GM19240 (cell line): ENCODE data around the gene LPP.

Experiments
- DNase-seq: peaks from one replicate; pipeline ENCODE4 v3.0.0; 2011; ENCODE audit warnings: low spot score; ENCODE audit not compliant: insufficient read length

The LPP gene

GRCh38 chr3:188742755-188743550 is 589.0 kb downstream of the LPP start:
- no peak for DNase-seq

GRCh38 chr3:188744166-188744565 is 590.2 kb downstream of the LPP start:
- DNase-seq: no peak

DNA sequence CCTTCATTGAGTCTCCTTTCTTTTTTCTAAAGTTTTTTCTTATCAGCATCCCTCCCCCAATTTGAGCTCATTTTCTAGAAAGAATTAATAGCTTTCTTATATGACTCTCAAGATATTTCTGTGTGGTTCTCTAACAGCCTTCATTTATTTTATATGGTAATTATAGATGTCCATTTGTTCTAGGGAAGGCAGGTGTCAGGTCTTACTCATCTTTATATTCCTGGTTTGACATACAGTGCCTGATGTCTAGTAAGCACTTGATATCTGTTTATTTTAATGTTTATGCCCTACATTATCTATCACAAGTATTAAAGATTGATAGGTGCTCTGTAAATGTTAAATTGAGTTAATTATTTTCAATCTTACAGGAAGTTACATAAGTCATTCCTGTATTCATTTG is 591.1 kb downstream of the LPP start:
- no peak for DNase-seq

GRCh38 chr3:188746291-188746783 is 592.4 kb downstream of the LPP start:
- DNase-seq: no peak

- no peak for DNase-seq
Observed at GRCh38 chr3:188747489-188747888, 593.5 kb downstream of the LPP start.

DNA sequence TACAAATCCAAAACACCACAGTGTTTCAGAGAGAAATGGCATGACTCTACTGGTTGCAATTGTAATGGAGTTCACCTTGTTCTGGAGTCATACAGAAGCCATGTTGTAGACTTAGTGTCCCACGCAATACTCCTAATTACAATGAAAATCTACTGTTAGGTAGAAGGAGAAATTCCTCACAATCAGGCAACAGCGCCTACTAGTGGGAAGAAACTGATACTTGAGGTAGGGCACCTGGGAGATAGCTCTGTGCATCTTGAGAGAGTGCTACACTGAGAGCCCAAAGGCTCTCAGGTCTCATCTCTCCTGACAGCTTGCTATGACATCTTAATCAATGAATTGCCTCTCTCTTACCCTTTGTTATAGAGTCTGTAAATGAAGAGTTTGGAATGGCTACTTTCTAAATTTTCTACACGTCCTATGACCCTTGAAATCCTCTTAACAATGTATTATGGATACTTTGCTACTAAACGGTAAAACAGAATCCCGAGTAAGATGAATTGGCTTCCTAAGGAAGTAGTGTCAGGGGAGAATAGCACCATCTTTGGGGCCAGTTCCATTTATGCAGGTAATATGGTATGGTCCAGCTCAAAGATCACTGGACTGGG is 595.2 kb downstream of the LPP start:
- DNase-seq: no peak

GRCh38 chr3:188749830-188750229 is 595.9 kb downstream of the LPP start:
- DNase-seq: no peak

GRCh38 chr3:188750617-188751016 is 596.7 kb downstream of the LPP start:
- DNase-seq: no peak

GRCh38 chr3:188752850-188753249 is 598.9 kb downstream of the LPP start:
- DNase-seq: no peak

DNA sequence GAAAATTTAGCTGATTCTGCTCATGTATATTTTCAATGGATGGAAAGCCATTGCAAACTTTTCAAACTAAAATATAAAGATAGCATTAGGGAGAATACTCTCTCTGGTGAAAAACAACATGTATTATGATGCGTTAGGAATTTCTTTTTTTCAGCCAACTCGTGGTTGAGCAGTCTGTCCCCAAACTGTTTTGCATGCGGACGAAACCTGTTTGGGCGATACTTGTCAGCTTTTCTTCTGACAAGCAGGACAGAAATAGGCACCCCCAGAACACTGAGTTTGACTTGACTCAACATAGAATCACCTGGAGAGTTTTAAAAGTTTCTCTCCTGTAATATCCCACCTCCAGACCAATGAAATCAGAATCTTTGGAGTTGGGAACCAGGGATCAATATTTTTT is 600.3 kb downstream of the LPP start:
- DNase-seq: no peak

GRCh38 chr3:188756241-188756640 is 602.3 kb downstream of the LPP start:
- no peak for DNase-seq

GRCh38 chr3:188759336-188760005 is 605.5 kb downstream of the LPP start:
- DNase-seq: no peak

- DNase-seq: no peak
Observed at GRCh38 chr3:188760408-188760807, 606.5 kb downstream of the LPP start.

DNA sequence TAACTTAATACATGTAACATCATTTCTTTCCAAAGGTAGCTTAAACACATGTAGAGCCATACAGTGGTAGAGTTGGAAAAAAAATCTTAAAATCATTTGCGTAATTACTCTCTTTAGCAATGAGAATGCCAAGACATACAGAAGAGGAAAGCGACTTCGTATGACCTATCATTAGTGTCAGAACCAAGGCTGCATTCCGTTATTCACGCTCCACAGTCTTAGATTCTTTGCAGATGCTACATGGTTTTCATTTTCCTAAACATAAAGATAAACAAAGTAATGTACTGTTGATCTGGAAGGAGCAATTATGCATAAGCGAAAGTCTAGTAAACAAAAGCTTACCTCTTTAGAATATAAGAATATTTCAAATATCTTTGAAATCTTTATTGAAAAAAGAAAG is 607.5 kb downstream of the LPP start:
- DNase-seq: no peak

- no peak for DNase-seq
Observed at GRCh38 chr3:188761964-188762363, 608.0 kb downstream of the LPP start.

DNA sequence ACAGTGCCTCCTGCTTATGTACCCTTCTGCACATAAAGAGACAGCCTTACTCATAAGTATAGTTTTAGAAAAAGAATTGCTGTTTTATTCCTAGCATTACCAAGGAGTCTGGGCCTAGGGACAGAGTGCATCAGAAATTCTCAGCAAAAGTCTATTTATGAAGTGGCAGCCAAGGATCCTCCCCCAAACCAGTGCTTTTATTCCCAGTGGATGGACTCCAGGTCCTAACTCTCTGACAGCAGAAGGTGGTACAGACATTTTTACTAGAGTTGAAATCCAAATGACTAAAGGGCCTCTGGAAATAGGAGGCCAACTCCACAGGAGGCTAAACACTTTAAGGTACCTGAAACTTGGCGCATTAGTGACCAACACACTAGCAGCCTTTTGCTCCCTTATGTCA is 610.7 kb downstream of the LPP start:
- DNase-seq: no peak

- no peak for DNase-seq
Observed at GRCh38 chr3:188769831-188770230, 615.9 kb downstream of the LPP start.

DNA sequence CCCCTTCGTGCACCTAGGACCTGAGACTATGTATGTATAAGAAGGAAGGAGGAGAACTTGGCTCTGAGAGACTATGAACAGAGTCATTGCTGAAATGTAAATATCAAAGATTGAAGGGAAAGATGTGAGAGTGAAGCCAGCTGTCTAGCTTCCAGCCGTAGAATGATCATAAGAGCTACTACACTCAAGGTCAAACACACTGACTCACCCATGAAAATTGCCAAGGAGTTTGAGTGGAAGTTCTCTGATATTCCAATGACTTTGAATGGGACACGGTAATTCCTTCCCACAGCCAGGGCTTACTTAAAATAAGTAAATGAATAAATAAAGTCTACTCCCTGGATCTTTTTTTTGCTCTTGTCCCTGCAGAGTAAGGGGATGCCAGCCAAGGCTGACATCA is 618.9 kb downstream of the LPP start:
- no peak for DNase-seq

GRCh38 chr3:188775412-188775811 is 621.5 kb downstream of the LPP start:
- DNase-seq: no peak

DNA sequence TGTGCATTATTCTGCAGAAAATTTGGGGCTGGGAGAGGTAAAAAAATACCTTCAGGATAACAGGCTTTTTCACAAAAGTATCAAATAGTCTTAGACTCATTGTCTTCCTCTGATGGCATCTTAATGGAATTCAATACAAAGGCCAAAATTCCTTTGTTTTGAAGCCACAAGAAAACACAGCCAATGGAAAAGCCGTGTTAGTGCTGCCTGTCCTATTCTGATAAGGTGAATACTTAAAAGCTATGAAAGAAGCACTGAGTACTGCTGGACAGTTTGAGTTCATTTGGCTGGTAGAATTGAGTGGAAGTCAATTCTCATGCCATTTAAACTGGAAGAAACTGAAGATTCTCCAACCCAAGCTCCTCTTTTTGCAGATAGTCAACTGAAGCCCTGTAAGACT is 622.5 kb downstream of the LPP start:
- no peak for DNase-seq

GRCh38 chr3:188778091-188778852 is 624.3 kb downstream of the LPP start:
- no peak for DNase-seq
